Muscle of arm (tissue), 12 donors: ENCODE results near the gene PLPPR3. TPM values are rescaled to one million over a fixed set of nuclear protein-coding genes. Genes with fewer than 3 reads are reported as not detected.
A peak's percentile ranks its signal among the peaks of the same experiment; 100 is the strongest.

Experiments
- DNase-seq: peaks from one replicate; pipeline ENCODE4 v3.0.0-alpha.2; 2013
- polyA plus RNA-seq, 12 donors: library from polyadenylated mRNA; unstranded; fragments of 120-200 nt; gene quantifications; one replicate each; pipeline ENCODE4 v1.2.1, GENCODE V29; 2013; ENCODE audit not compliant: insufficient read length in 12 of 12

PLPPR3 gene
- polyA plus RNA-seq, 12 donors, result 0.12 to 2.7 (median 0.46) TPM; not detected in 2

GRCh38 chr19:796692-797527, 24.8 kb downstream of the PLPPR3 start, which contains the start of gene PTBP1:
TSS of gene PTBP1 (plus strand) at chr19:797452. CDS start at chr19:797498, 46 bp downstream.
- DNase-seq, result peak; percentile 100

- DNase-seq, result no peak
These were observed 25.8 kb downstream of the PLPPR3 start for GRCh38 chr19:795691-796581.

GRCh38 chr19:795073-795611, 26.6 kb downstream of the PLPPR3 start:
- DNase-seq, result no peak

- DNase-seq, result no peak
These were observed 27.9 kb downstream of the PLPPR3 start for GRCh38 chr19:793806-794205.

GRCh38 chr19:792306-792885, 29.4 kb downstream of the PLPPR3 start:
- DNase-seq, result no peak

- DNase-seq, result no peak
These were observed 30.0 kb downstream of the PLPPR3 start for GRCh38 chr19:791567-792305.

GRCh38 chr19:791007-791566, 30.7 kb downstream of the PLPPR3 start:
- no peak for DNase-seq

- DNase-seq, result no peak
These were observed 32.1 kb downstream of the PLPPR3 start for GRCh38 chr19:789701-790060.

- no peak for DNase-seq
These were observed 32.6 kb downstream of the PLPPR3 start for GRCh38 chr19:788983-789700.

GRCh38 chr19:788686-788982, 33.1 kb downstream of the PLPPR3 start:
- DNase-seq, result no peak

- no peak for DNase-seq
These were observed 34.2 kb downstream of the PLPPR3 start for GRCh38 chr19:787536-787935.

- DNase-seq, result no peak
These were observed 37.2 kb downstream of the PLPPR3 start for GRCh38 chr19:784541-784940.

GRCh38 chr19:782878-783668, 38.7 kb downstream of the PLPPR3 start:
- DNase-seq, result no peak

GRCh38 chr19:782185-782877, 39.4 kb downstream of the PLPPR3 start:
- no peak for DNase-seq

GRCh38 chr19:781800-782184, 40.0 kb downstream of the PLPPR3 start:
- DNase-seq, result no peak

GRCh38 chr19:780935-781334, 40.8 kb downstream of the PLPPR3 start:
- no peak for DNase-seq

- no peak for DNase-seq
These were observed 42.7 kb downstream of the PLPPR3 start for GRCh38 chr19:778910-779653.

- DNase-seq, result no peak
These were observed 45.2 kb downstream of the PLPPR3 start for GRCh38 chr19:776549-776948.
